ENCODE data around the gene NEURL3.

The NEURL3 gene

DNA sequence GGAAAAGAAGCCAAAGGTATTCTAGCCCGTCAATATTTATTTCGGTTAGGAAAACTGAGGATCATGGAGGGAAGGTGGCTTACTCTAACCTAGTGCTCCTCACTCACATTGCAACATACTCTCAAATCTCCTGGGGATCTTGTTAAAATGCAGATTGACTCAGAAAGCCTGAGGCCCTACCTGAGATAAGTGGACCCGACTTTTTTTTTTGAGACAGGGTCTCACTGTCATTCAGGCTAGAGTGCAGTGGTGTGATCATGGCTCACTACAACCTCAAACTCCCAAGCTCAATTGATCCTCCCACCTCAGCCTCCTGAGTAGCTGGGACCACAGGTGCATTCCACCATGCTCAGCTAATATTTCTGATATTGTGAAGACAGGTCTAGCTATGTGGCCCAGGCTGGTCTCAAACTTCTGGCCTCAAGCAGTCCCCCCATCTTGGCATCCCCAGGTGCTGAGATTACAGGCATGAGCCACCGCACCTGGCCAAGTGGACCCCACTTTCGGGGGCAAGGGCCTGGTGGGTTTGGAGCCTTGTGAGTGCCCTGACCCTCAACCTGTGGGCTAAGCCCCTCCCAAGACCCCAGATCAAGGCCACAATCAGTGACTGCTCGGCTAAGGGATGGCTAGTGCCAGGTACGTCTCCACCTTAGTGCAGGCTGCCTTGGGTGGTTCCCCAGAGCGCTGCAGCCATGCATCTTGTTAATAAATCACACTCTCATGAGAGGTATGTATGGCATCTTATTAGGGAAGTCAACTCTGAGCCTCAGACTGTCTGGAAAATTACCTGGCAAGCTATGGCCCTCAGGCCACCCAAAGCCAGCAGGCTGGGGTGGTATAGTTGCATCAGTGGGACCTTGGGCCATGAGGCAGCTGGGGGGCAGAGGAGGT lies 1.1 kb upstream of the NEURL3 start:
- TF ChIP-seq TOX (CRISPR knock-in tag; IDR thresholded peaks at IDR 0.05; ENCODE audit: borderline replicate concordance) (no peak), TCF4 (CRISPR knock-in tag; IDR thresholded peaks at IDR 0.05; ENCODE audit: borderline replicate concordance) (no peak), ZC3H10 (CRISPR knock-in tag; IDR thresholded peaks at IDR 0.05) (no peak), ZNF8 (CRISPR knock-in tag; IDR thresholded peaks at IDR 0.05) (no peak)
- TF ChIP-seq, protein P1, sequence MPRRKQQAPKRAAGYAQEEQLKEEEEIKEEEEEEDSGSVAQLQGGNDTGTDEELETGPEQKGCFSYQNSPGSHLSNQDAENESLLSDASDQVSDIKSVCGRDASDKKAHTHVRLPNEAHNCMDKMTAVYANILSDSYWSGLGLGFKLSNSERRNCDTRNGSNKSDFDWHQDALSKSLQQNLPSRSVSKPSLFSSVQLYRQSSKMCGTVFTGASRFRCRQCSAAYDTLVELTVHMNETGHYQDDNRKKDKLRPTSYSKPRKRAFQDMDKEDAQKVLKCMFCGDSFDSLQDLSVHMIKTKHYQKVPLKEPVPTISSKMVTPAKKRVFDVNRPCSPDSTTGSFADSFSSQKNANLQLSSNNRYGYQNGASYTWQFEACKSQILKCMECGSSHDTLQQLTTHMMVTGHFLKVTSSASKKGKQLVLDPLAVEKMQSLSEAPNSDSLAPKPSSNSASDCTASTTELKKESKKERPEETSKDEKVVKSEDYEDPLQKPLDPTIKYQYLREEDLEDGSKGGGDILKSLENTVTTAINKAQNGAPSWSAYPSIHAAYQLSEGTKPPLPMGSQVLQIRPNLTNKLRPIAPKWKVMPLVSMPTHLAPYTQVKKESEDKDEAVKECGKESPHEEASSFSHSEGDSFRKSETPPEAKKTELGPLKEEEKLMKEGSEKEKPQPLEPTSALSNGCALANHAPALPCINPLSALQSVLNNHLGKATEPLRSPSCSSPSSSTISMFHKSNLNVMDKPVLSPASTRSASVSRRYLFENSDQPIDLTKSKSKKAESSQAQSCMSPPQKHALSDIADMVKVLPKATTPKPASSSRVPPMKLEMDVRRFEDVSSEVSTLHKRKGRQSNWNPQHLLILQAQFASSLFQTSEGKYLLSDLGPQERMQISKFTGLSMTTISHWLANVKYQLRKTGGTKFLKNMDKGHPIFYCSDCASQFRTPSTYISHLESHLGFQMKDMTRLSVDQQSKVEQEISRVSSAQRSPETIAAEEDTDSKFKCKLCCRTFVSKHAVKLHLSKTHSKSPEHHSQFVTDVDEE (CRISPR knock-in tag; IDR thresholded peaks at IDR 0.05), result no peak
- TF ChIP-seq, protein P2, sequence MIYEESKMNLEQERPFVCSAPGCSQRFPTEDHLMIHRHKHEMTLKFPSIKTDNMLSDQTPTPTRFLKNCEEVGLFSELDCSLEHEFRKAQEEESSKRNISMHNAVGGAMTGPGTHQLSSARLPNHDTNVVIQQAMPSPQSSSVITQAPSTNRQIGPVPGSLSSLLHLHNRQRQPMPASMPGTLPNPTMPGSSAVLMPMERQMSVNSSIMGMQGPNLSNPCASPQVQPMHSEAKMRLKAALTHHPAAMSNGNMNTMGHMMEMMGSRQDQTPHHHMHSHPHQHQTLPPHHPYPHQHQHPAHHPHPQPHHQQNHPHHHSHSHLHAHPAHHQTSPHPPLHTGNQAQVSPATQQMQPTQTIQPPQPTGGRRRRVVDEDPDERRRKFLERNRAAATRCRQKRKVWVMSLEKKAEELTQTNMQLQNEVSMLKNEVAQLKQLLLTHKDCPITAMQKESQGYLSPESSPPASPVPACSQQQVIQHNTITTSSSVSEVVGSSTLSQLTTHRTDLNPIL (CRISPR knock-in tag; IDR thresholded peaks at IDR 0.05; ENCODE audit: low read depth), result no peak
- ATAC-seq, result no peak

GRCh38 chr2:96503637-96504243 lies 1.4 kb downstream of the NEURL3 start:
- ATAC-seq, result no peak
- no peak for TF ChIP-seq ESRRG (CRISPR knock-in tag; IDR thresholded peaks at IDR 0.05)
- TF ChIP-seq, protein P3, sequence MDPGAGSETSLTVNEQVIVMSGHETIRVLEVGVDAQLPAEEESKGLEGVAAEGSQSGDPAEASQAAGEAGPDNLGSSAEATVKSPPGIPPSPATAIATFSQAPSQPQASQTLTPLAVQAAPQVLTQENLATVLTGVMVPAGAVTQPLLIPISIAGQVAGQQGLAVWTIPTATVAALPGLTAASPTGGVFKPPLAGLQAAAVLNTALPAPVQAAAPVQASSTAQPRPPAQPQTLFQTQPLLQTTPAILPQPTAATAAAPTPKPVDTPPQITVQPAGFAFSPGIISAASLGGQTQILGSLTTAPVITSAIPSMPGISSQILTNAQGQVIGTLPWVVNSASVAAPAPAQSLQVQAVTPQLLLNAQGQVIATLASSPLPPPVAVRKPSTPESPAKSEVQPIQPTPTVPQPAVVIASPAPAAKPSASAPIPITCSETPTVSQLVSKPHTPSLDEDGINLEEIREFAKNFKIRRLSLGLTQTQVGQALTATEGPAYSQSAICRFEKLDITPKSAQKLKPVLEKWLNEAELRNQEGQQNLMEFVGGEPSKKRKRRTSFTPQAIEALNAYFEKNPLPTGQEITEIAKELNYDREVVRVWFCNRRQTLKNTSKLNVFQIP (CRISPR knock-in tag; IDR thresholded peaks at IDR 0.05; ENCODE audit: borderline replicate concordance, low read depth), result no peak
- no peak for TF ChIP-seq CSDC2 (CRISPR knock-in tag; IDR thresholded peaks at IDR 0.05)
- TF ChIP-seq PPARA (CRISPR knock-in tag; IDR thresholded peaks at IDR 0.05; ENCODE audit: borderline replicate concordance), result no peak
- TF ChIP-seq SNAI2 (CRISPR knock-in tag; IDR thresholded peaks at IDR 0.05), result no peak
- no peak for TF ChIP-seq ZC3H10 (CRISPR knock-in tag; IDR thresholded peaks at IDR 0.05)
- TF ChIP-seq ZNF565 (CRISPR knock-in tag; conservative IDR thresholded peaks at IDR 0.05; ENCODE audit: low read depth), result no peak
- TF ChIP-seq, protein P4, sequence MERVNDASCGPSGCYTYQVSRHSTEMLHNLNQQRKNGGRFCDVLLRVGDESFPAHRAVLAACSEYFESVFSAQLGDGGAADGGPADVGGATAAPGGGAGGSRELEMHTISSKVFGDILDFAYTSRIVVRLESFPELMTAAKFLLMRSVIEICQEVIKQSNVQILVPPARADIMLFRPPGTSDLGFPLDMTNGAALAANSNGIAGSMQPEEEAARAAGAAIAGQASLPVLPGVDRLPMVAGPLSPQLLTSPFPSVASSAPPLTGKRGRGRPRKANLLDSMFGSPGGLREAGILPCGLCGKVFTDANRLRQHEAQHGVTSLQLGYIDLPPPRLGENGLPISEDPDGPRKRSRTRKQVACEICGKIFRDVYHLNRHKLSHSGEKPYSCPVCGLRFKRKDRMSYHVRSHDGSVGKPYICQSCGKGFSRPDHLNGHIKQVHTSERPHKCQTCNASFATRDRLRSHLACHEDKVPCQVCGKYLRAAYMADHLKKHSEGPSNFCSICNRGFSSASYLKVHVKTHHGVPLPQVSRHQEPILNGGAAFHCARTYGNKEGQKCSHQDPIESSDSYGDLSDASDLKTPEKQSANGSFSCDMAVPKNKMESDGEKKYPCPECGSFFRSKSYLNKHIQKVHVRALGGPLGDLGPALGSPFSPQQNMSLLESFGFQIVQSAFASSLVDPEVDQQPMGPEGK (CRISPR knock-in tag; IDR thresholded peaks at IDR 0.05; ENCODE audit: borderline replicate concordance), result no peak
- no peak for TF ChIP-seq GLIS3 (CRISPR knock-in tag; IDR thresholded peaks at IDR 0.05)
- TF ChIP-seq TOX (CRISPR knock-in tag; IDR thresholded peaks at IDR 0.05; ENCODE audit: borderline replicate concordance), result no peak
- TF ChIP-seq, protein P2 (CRISPR knock-in tag; IDR thresholded peaks at IDR 0.05; ENCODE audit: low read depth), result no peak
- TF ChIP-seq CSRNP3 (CRISPR knock-in tag; IDR thresholded peaks at IDR 0.05), result no peak

All from SK-N-SH treated with all-trans-retinoic acid at 6 μM for 48 hours (cell line).